Choroid plexus epithelial cell (primary cell): ENCODE measurements around the gene PGS1.

Experiments
- DNase-seq: peaks from one replicate; pipeline ENCODE4 v3.0.0-alpha.2; 2010; ENCODE audit warnings: low read depth
- H3K4me3 ChIP-seq: 2 replicates; pipeline ENCODE4 v1.5.1; 2011; ENCODE audit warnings: low read depth, mild to moderate bottlenecking, control low read depth, low read length, moderate library complexity
- TF ChIP-seq, protein P1 (sequence below): conservative IDR thresholded peaks from 2 replicates; pipeline ENCODE4 v1.5.1; 2011; ENCODE audit warnings: low read depth, mild to moderate bottlenecking, control low read depth, inconsistent platforms, low read length, moderate library complexity

PGS1 gene

DNA sequence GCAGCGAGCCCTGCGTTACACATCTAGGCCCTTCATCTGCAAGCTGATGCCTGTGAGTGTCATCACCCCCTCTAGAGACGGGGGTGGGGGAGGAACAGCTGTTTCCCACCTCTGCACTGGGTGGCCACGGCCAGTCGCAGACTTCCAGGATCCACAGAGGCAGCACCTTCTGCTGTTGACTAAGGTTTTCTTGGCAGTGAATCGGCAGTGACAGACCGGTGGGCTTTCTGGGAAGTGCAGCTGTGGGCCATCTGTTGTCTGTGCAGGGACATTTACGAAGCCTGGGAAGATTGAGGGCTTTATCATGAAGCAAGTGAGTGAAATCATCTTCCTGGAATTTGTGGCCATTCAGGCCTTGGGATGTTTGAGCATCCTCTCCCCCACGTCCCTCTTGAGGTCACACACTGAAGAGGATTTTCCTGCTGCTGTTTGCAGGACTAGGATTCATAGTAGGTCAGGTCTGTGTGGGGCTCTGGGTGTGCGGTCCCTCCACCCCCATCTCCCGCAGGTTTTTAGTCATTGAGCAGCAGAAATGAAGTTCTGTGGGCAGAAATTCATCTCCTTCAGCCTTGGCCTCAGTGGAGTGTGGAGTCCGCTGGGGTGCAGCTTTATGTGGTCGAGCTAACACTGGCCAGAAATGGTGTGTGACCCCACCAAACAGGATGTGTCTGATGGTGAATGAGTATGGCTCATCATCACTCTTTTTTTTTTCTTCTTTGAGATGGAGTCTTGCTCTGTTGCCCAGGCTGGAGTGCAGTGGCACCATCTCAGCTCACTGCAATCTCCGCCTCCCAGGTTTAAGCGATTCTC is 12.0 kb downstream of the PGS1 start:
- no peak overlapping the region for H3K4me3 ChIP-seq
- TF ChIP-seq, protein P1, sequence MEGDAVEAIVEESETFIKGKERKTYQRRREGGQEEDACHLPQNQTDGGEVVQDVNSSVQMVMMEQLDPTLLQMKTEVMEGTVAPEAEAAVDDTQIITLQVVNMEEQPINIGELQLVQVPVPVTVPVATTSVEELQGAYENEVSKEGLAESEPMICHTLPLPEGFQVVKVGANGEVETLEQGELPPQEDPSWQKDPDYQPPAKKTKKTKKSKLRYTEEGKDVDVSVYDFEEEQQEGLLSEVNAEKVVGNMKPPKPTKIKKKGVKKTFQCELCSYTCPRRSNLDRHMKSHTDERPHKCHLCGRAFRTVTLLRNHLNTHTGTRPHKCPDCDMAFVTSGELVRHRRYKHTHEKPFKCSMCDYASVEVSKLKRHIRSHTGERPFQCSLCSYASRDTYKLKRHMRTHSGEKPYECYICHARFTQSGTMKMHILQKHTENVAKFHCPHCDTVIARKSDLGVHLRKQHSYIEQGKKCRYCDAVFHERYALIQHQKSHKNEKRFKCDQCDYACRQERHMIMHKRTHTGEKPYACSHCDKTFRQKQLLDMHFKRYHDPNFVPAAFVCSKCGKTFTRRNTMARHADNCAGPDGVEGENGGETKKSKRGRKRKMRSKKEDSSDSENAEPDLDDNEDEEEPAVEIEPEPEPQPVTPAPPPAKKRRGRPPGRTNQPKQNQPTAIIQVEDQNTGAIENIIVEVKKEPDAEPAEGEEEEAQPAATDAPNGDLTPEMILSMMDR: peak; percentile 27
- DNase-seq: peak; percentile 92

DNA sequence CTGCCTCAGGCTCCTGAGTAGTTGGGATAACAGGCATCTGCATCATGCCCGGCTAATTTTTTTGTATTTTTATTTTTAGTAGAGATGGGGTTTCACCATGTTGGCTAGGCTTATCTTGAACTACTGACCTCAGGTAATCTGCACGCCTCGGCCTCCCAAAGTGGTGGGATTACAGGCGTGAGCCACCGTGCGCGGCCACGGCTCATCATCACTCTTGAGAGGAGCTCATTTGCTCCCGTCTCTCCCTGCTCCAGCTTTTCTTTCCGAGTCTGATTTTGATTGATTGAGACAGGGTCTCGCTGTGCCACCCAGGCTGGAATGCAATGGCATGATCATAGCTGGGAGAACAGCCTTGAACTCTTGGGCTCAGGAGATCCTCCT is 12.6 kb downstream of the PGS1 start:
- H3K4me3 ChIP-seq: no peak overlapping the region
- TF ChIP-seq, protein P1: no peak
- DNase-seq: no peak

DNA sequence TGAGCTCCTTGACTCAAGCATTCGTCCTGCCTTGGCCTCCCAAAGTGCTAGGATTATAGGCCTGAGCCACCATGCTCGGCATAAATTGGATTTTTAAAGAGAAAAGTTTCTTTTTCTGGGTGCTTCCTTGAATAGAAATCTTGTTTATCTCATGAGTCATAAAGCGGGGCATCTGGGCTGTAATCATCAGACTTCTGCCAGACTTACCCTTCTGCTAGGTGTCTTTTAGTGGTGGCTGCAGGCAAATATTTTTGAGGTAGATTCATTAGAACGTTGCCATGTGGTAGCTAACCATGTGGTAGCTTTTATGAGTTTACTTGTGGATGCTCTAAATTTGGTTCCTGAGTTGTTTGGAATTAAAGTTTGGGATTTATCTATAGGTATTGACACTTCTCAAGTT is 13.4 kb downstream of the PGS1 start:
- peak; percentile 67 for DNase-seq
- TF ChIP-seq, protein P1: no peak
- H3K4me3 ChIP-seq: no peak overlapping the region

DNA sequence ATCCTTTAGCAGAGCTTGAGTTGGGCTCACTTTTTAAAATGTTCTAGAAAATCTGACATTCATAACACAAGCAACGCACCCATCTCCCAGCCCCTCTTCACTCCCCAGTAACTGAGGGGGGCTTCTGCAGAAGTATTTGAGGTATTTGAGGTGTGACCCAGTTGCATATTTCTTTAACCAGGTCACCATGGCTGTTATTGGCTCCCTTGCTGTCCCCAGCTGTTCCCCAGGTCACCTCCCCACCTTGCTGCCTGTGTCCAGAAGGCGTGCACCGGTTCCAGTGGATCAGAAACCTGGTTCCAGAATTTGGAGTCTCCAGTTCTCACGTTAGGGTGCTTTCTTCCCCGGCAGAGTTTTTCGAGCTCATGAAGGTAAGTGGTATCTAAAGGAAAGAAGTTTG is 13.8 kb downstream of the PGS1 start:
- H3K4me3 ChIP-seq: no peak overlapping the region
- no peak for DNase-seq
- TF ChIP-seq, protein P1: no peak

- H3K4me3 ChIP-seq: no peak overlapping the region
- TF ChIP-seq, protein P1: no peak
- no peak for DNase-seq
Observed at GRCh38 chr17:78393575-78393974, 15.1 kb downstream of the PGS1 start.

GRCh38 chr17:78394209-78394608 is 15.8 kb downstream of the PGS1 start:
- DNase-seq: no peak
- TF ChIP-seq, protein P1: no peak
- no peak overlapping the region for H3K4me3 ChIP-seq

DNA sequence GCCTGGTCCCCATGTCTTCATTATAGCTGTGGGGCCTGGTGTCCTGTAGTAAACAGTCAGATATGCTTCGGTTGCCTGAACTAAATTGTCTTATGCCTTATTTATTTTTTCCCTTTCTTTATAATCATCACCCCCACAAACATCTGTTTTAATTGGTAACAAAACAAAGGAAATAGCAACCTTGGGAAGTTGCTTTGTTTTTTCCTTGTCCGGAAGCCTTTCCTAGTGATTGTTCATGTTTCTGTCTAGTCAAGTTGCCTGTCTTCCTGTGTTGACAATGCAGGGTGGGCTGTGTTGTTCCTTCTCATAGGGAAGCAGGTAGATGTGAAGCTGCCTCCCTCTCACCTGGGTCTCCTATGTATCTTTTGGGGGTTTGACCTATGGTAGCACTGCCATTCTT is 16.7 kb downstream of the PGS1 start:
- no peak overlapping the region for H3K4me3 ChIP-seq
- TF ChIP-seq, protein P1: no peak
- DNase-seq: no peak
